ENCODE measurements around the gene TBC1D22A. TPM values are rescaled to one million over a fixed set of nuclear protein-coding genes. Genes with fewer than 3 reads are reported as not detected.

Gene TBC1D22A
- total and polyA plus RNA-seq, 9 donors, result 12.5 to 25.6 (median 18.5) TPM

GRCh38 chr22:46985507-46985882, 223.0 kb downstream of the TBC1D22A start:
- DNase-seq, result no peak
- H3K9me3 ChIP-seq, result no peaks in the 10 kb centered on the region
- H3K27me3 ChIP-seq, result no peaks in the 10 kb centered on the region
- peaks cover 4% of the 10 kb centered on the region for H3K4me1 ChIP-seq (ENCODE audit: insufficient read depth)
- WGBS, 3 donors, result 83 to 91% (median 90%) methylated on average over 8 of the region's 8 CpGs
- H3K36me3 ChIP-seq, result no peaks in the 10 kb centered on the region
- no peak for TF ChIP-seq POLR2A (IDR thresholded peaks at IDR 0.05)
- TF ChIP-seq EP300 (IDR thresholded peaks at IDR 0.05), result no peak
- no peak for TF ChIP-seq CTCF (IDR thresholded peaks at IDR 0.05)
- H3K27ac ChIP-seq, result no peak overlapping the region
- intact Hi-C loops (cut with DNase I), result no loop called here
- no peak overlapping the region for H3K4me3 ChIP-seq

- Histone ChIP-seq H3K36me3 (no peaks in the 10 kb centered on the region), H3K27me3 (no peaks in the 10 kb centered on the region), H3K4me1 (ENCODE audit: insufficient read depth) (peaks cover 7% of the 10 kb centered on the region), H3K27ac (no peak overlapping the region), H3K9me3 (no peaks in the 10 kb centered on the region), H3K4me3 (no peak overlapping the region)
- no peak for DNase-seq
- no peak for TF ChIP-seq EP300 (IDR thresholded peaks at IDR 0.05)
- TF ChIP-seq POLR2A (IDR thresholded peaks at IDR 0.05), result no peak
- no peak for TF ChIP-seq CTCF (IDR thresholded peaks at IDR 0.05)
- intact Hi-C loops (cut with DNase I), result no loop called here
- WGBS, 3 donors, result 95 to 96% (median 95%) methylated on average over 11 of the region's 11 CpGs
Measured at GRCh38 chr22:46986788-46987187, 224.3 kb downstream of the TBC1D22A start.

- DNase-seq, result peak in 2 of 5 donors; percentile 48 to 65
- WGBS, 3 donors, result 49 to 68% (median 55%) methylated on average over 12 of the region's 12 CpGs
- TF ChIP-seq POLR2A (IDR thresholded peaks at IDR 0.05) (no peak), EP300 (IDR thresholded peaks at IDR 0.05) (no peak)
- H3K36me3 ChIP-seq, result no peaks in the 10 kb centered on the region
- H3K9me3 ChIP-seq, result no peaks in the 10 kb centered on the region
- no peaks in the 10 kb centered on the region for H3K27me3 ChIP-seq
- no peak overlapping the region for H3K4me3 ChIP-seq
- no peak overlapping the region for H3K27ac ChIP-seq
- intact Hi-C loops (cut with DNase I), result no loop called here
- H3K4me1 ChIP-seq (ENCODE audit: insufficient read depth), result peaks cover 12% of the 10 kb centered on the region
Measured at GRCh38 chr22:46990937-46991550, 228.6 kb downstream of the TBC1D22A start.

- intact Hi-C loops (cut with DNase I), result loop anchor here in 1 of 4 donors (1.0 kb wide), 1 partner anchor 17 kb away; no protein-coding TSS in a partner anchor
- no peaks in the 10 kb centered on the region for H3K9me3 ChIP-seq
- WGBS, 3 donors, result 89 to 98% (median 93%) methylated on average over 14 of the region's 14 CpGs
Measured at GRCh38 chr22:46991666-46992065, 229.2 kb downstream of the TBC1D22A start.

More at GRCh38 chr22:46991666-46992065, 229.2 kb downstream of the TBC1D22A start:
- TF ChIP-seq EP300 (IDR thresholded peaks at IDR 0.05), result no peak
- TF ChIP-seq CTCF (IDR thresholded peaks at IDR 0.05), result no peak
- no peak for TF ChIP-seq POLR2A (IDR thresholded peaks at IDR 0.05)
- Histone ChIP-seq H3K27ac (no peak overlapping the region), H3K36me3 (no peaks in the 10 kb centered on the region), H3K27me3 (no peaks in the 10 kb centered on the region), H3K4me3 (no peak overlapping the region), H3K4me1 (ENCODE audit: insufficient read depth) (peaks cover 12% of the 10 kb centered on the region)
- no peak for DNase-seq

Data from ovary (tissue), 9 donors.